Measurements from ENCODE around the gene CACYBP. TPM values are rescaled to one million over a fixed set of nuclear protein-coding genes. Genes with fewer than 3 reads are reported as not detected.
"Not testable (repeated sequence)": the region's sequence is repeated elsewhere in the genome, so short reads cannot be mapped to it uniquely, and the experiment has no call there.

CACYBP gene
- total and polyA plus RNA-seq, 2 of the 8 experiments (the other 6 are each of a cell fraction or from before 2014, with no cell fraction given) = 28.3 to 247 TPM

- H2BK5ac ChIP-seq (ENCODE audit: low read depth, low read length); H3K14ac ChIP-seq (ENCODE audit: insufficient read length); H3K18ac ChIP-seq (ENCODE audit: extremely low read depth, low read length); H4K91ac ChIP-seq (replicated peaks; ENCODE audit: insufficient read length, low read length); H3K4me3 ChIP-seq (ENCODE audit: extremely low read depth in 1 of 4, insufficient read depth in 2 of 4, low read depth in 3 of 4, low read length in 4 of 4); H3K79me1 ChIP-seq (ENCODE audit: low read depth, low read length); H2BK15ac ChIP-seq (ENCODE audit: low read length); H3K79me2 ChIP-seq (ENCODE audit: control insufficient read depth in 1 of 2, insufficient read depth in 2 of 2, low read length in 2 of 2); H2BK120ac ChIP-seq (replicated peaks; ENCODE audit: low read depth, low read length); DNase-seq (ENCODE audit: low read depth in 1 of 2, low spot score in 2 of 2); H3K23me2 ChIP-seq (ENCODE audit: low read depth, low read length); H3K9ac ChIP-seq (replicated peaks in 1 of 4; ENCODE audit: extremely low read depth in 1 of 4, low read depth in 3 of 4, low read length in 3 of 4); H2AK5ac ChIP-seq (ENCODE audit: low read depth, low read length); H4K20me1 ChIP-seq (replicated peaks in 1 of 2; ENCODE audit: control insufficient read depth in 1 of 2, insufficient read depth in 2 of 2, low read length in 2 of 2); H4K8ac ChIP-seq (ENCODE audit: extremely low read depth, insufficient read depth, low read length); FAIRE-seq; H3K56ac ChIP-seq (replicated peaks; ENCODE audit: insufficient read length, low read depth, low read length); H3K9me3 ChIP-seq (ENCODE audit: insufficient read depth in 2 of 2, low read depth in 1 of 2, low read length in 1 of 2); H2AFZ ChIP-seq (ENCODE audit: low read length); H2BK20ac ChIP-seq (ENCODE audit: low read length); H3K4me2 ChIP-seq (ENCODE audit: insufficient read depth in 1 of 2, low read depth in 2 of 2, low read length in 2 of 2); H4K5ac ChIP-seq (ENCODE audit: insufficient read length, low read depth, low read length); H3K23ac ChIP-seq (ENCODE audit: insufficient read length); H3K27me3 ChIP-seq (replicated peaks in 1 of 4; ENCODE audit: control insufficient read depth in 3 of 4, extremely low read depth in 1 of 4, insufficient read depth in 3 of 4, low read length in 3 of 4); H3K36me3 ChIP-seq (ENCODE audit: control insufficient read depth in 2 of 4, insufficient read depth in 4 of 4, low read length in 3 of 4); H3K4me1 ChIP-seq (replicated peaks in 1 of 4; ENCODE audit: control insufficient read depth in 3 of 4, insufficient read depth in 4 of 4, low read length in 3 of 4); H3K27ac ChIP-seq (ENCODE audit: low read depth, low read length); H3K4ac ChIP-seq (replicated peaks; ENCODE audit: insufficient read length, low read depth, low read length): not testable (repeated sequence)
- peak overlapping the region; percentile 50; the same call in 1 of the 2 replicates for H2BK12ac ChIP-seq (ENCODE audit: low read depth, low read length)
- ChIA-PET CTCF (ENCODE audit: partially characterized antibody) (interaction anchor here (0.7 to 1.3 kb wide), 5 partner anchors 9 to 275 kb away, joined by 3 to 7 read pairs (median 3); no protein-coding TSS in a partner anchor), POLR2A (ENCODE audit: partially characterized antibody) (interaction anchor here (0.9 kb wide), 1 partner anchor 15 kb away, joined by 3 read pairs; no protein-coding TSS in a partner anchor)
- WGBS, 2 experiments (ENCODE audit: extremely low coverage in 1 of 2, insufficient coverage in 1 of 2, insufficient read length in 1 of 2, insufficient replicate concordance in 2 of 2, low coverage in 1 of 2, low lambda C conversion rate in 2 of 2, missing lambda C conversion rate in 1 of 2) = 96% methylated on average over 18 of the region's 18 CpGs; no CpG with 5 or more reads in 1 of the 2 experiments
Measured at GRCh38 chr1:175044591-175044990, 44.8 kb downstream of the CACYBP start.
